Neural progenitor cell (in vitro differentiated cells): ENCODE results near the gene ELOVL4. TPM values are rescaled to one million over a fixed set of nuclear protein-coding genes. Genes with fewer than 3 reads are reported as not detected.

Experiments used
- DNase-seq: peaks from one replicate; pipeline ENCODE4 v3.0.0-alpha.2; 2016; ENCODE audit warnings: low spot score
- H2AFZ ChIP-seq: fragments of 200-600 bp; sonication (generic); replicated peaks from 2 replicates; pipeline ENCODE4 v1.6.1; 2016; ENCODE audit warnings: antibody characterized with exemption
- H3F3A ChIP-seq: fragments of 200-600 bp; sonication (generic); 2 replicates; pipeline ENCODE4 v1.6.1; 2016; ENCODE audit warnings: antibody characterized with exemption, low read depth
- H3K27ac ChIP-seq: fragments of 200-600 bp; sonication (generic); 2 replicates; pipeline ENCODE4 v1.5.1; 2016; ENCODE audit warnings: mild to moderate bottlenecking
- H3K27me3 ChIP-seq: fragments of 200-600 bp; sonication (generic); 2 replicates; pipeline ENCODE4 v1.6.1; 2016; ENCODE audit warnings: mild to moderate bottlenecking, moderate library complexity
- H3K36me3 ChIP-seq: fragments of 200-600 bp; sonication (generic); 2 replicates; pipeline ENCODE4 v1.5.1; 2016
- H3K4me1 ChIP-seq: fragments of 200-600 bp; sonication (generic); 2 replicates; pipeline ENCODE4 v1.6.1; 2016; ENCODE audit warnings: mixed run types
- H3K4me2 ChIP-seq: fragments of 200-600 bp; sonication (generic); 2 replicates; pipeline ENCODE4 v1.6.1; 2016
- H3K4me3 ChIP-seq: fragments of 200-600 bp; sonication (generic); 2 replicates; pipeline ENCODE4 v1.5.1; 2016
- H3K79me2 ChIP-seq: fragments of 200-600 bp; sonication (generic); 2 replicates; pipeline ENCODE4 v1.6.1; 2016; ENCODE audit warnings: low read depth
- H3K9ac ChIP-seq: fragments of 200-600 bp; sonication (generic); 2 replicates; pipeline ENCODE4 v1.6.1; 2016
- H3K9me3 ChIP-seq: fragments of 200-600 bp; sonication (generic); 2 replicates; pipeline ENCODE4 v1.5.1; 2016; ENCODE audit warnings: low read depth
- H4K20me1 ChIP-seq: fragments of 200-600 bp; sonication (generic); 2 replicates; pipeline ENCODE4 v1.6.1; 2016; ENCODE audit warnings: low read depth
- H3K27ac Mint-ChIP-seq: 3 replicates; pipeline ENCODE4 v1.8.0; 2021; ENCODE audit warnings: mixed read lengths
- H3K27me3 Mint-ChIP-seq: 2 replicates; pipeline ENCODE4 v1.8.0; 2022; ENCODE audit warnings: low read depth, mild to moderate bottlenecking, inconsistent platforms, moderate library complexity, mixed read lengths; ENCODE audit not compliant: insufficient read depth
- H3K36me3 Mint-ChIP-seq: 3 replicates; pipeline ENCODE4 v1.8.0; 2021; ENCODE audit warnings: mixed read lengths
- H3K4me1 Mint-ChIP-seq: 3 replicates; pipeline ENCODE4 v1.8.0; 2021; ENCODE audit warnings: mixed read lengths
- H3K4me3 Mint-ChIP-seq: 3 replicates; pipeline ENCODE4 v1.8.0; 2021; ENCODE audit warnings: mild to moderate bottlenecking, moderate library complexity, mixed read lengths
- H3K9me3 Mint-ChIP-seq: 3 replicates; pipeline ENCODE4 v1.8.0; 2020; ENCODE audit warnings: mixed read lengths
- EZH2 ChIP-seq: fragments of 200-600 bp; sonication (generic); IDR thresholded peaks from 2 replicates; pipeline ENCODE4 v1.6.1; 2017; ENCODE audit warnings: antibody characterized with exemption, mild to moderate bottlenecking, moderate library complexity
- EZH2phosphoT487 ChIP-seq: fragments of 200-600 bp; sonication (generic); IDR thresholded peaks from 2 replicates; pipeline ENCODE4 v1.6.1; 2017; ENCODE audit warnings: antibody characterized with exemption
- total RNA-seq: library from RNA; depleted of rRNA; stranded (reverse); fragments of >200 nt; gene quantifications from 2 replicates; pipeline ENCODE4 v1.2.3, GENCODE V29; 2015; ENCODE audit warnings: low replicate concordance
- TF ChIP-seq, protein P1 (sequence below): fragments of 200-600 bp; sonication (generic); IDR thresholded peaks from 2 replicates; pipeline ENCODE4 v1.5.1; 2017; ENCODE audit warnings: antibody characterized with exemption, mild to moderate bottlenecking

The ELOVL4 gene
- total RNA-seq, 1 donor from 2014 or later: 17.2 TPM

DNA sequence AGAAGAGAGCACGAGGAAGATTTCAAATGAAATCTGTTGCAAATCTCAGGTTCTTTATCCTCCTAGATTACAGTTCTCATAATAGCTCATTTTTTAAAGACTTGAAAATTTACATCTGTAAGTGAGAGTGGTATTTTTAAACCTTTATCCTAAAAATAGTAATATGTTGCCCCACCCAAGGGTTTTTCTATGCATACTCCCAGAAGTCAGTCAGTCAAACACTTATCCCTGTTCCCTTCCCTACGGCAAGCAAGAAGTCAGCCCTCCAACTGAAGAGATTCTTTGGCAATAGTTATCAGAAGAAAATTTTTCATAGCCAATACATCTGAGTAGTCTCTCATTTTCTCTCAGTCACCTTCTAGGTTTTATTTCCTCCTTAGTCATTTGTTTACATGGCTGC, 24.1 kb downstream of the ELOVL4 start:
- no peak overlapping the region for H3K27ac Mint-ChIP-seq

DNA sequence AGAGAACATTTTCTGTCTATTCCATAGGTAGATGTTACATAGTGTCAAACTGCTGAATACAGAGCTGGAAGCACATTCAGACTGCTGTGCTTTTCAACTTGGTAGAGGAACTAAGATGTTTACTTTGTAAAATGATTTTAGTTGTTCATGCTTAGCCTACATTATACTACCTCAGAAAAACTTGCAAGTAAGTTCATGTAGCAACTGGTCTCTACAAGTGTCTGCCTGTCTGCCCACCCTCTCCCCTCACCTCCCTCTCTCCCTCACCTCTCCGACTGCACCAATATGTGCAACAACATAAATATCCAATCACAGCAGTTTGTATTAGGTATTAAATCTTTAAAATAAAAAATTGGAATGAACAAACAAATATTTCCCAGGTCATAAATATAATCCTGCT, 25.3 kb downstream of the ELOVL4 start:
- no peak overlapping the region for H3K27ac Mint-ChIP-seq
- H3K4me3 Mint-ChIP-seq: no peak overlapping the region
- Histone ChIP-seq H3K79me2 (peaks cover 3% of the 10 kb centered on the region), H4K20me1 (no peaks in the 10 kb centered on the region), H3K9me3 (no peaks in the 10 kb centered on the region), H3K4me2 (no peak overlapping the region), H3K27ac (no peak overlapping the region), H3K27me3 (no peaks in the 10 kb centered on the region), H2AFZ (no peak overlapping the region), H3K4me1 (no peaks in the 10 kb centered on the region), H3K9ac (no peak overlapping the region), H3K4me3 (no peak overlapping the region), H3K36me3 (no peaks in the 10 kb centered on the region), H3F3A (no peaks in the 10 kb centered on the region)
- H3K36me3 Mint-ChIP-seq: peaks cover 7% of the 10 kb centered on the region
- TF ChIP-seq, protein P1, sequence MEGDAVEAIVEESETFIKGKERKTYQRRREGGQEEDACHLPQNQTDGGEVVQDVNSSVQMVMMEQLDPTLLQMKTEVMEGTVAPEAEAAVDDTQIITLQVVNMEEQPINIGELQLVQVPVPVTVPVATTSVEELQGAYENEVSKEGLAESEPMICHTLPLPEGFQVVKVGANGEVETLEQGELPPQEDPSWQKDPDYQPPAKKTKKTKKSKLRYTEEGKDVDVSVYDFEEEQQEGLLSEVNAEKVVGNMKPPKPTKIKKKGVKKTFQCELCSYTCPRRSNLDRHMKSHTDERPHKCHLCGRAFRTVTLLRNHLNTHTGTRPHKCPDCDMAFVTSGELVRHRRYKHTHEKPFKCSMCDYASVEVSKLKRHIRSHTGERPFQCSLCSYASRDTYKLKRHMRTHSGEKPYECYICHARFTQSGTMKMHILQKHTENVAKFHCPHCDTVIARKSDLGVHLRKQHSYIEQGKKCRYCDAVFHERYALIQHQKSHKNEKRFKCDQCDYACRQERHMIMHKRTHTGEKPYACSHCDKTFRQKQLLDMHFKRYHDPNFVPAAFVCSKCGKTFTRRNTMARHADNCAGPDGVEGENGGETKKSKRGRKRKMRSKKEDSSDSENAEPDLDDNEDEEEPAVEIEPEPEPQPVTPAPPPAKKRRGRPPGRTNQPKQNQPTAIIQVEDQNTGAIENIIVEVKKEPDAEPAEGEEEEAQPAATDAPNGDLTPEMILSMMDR: no peak
- no peak for TF ChIP-seq EZH2
- TF ChIP-seq EZH2phosphoT487: no peak
- no peaks in the 10 kb centered on the region for H3K4me1 Mint-ChIP-seq
- H3K27me3 Mint-ChIP-seq: no peaks in the 10 kb centered on the region
- DNase-seq: no peak
- H3K9me3 Mint-ChIP-seq: no peaks in the 10 kb centered on the region

More for the DNA sequence above, 24.1 kb downstream of the ELOVL4 start:
- H3K9ac ChIP-seq: no peak overlapping the region
- Mint-ChIP-seq H3K4me1 (no peaks in the 10 kb centered on the region), H3K27me3 (no peaks in the 10 kb centered on the region), H3K36me3 (peaks cover 4% of the 10 kb centered on the region), H3K4me3 (no peak overlapping the region), H3K9me3 (no peaks in the 10 kb centered on the region)
- H3K27me3 ChIP-seq: no peaks in the 10 kb centered on the region
- no peak overlapping the region for H2AFZ ChIP-seq
- H3K9me3 ChIP-seq: no peaks in the 10 kb centered on the region
- no peak overlapping the region for H3K4me2 ChIP-seq
- H3K4me1 ChIP-seq: no peaks in the 10 kb centered on the region
- H3K79me2 ChIP-seq: peaks cover 3% of the 10 kb centered on the region
- no peak for DNase-seq
- no peaks in the 10 kb centered on the region for H3F3A ChIP-seq
- no peak overlapping the region for H3K4me3 ChIP-seq
- no peaks in the 10 kb centered on the region for H3K36me3 ChIP-seq
- H3K27ac ChIP-seq: no peak overlapping the region
- H4K20me1 ChIP-seq: no peaks in the 10 kb centered on the region
- TF ChIP-seq, protein P1: no peak
- TF ChIP-seq EZH2phosphoT487 (no peak), EZH2 (no peak)

DNA sequence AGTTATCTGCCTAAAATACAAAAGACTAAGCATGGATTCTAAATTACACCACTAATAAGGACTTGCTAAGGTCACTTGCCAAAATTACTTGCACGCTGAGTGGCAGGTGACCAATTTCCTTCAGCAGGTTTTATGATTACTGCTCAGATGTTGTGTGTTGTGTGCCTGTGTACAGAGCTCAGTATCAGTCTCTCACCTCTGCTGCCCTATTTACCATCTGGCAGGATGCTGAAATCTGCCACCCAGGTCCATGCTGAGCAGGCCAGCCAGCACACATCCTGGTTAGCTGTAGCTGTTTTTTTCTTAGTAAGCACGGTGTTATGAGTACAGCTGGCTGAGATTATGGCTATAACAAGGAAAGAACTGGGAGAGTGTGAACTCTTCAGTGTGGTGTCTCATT, 34.0 kb downstream of the ELOVL4 start:
- Histone ChIP-seq H3K4me2 (no peak overlapping the region), H3K9ac (no peak overlapping the region), H3K4me1 (peaks cover 10% of the 10 kb centered on the region), H3K4me3 (no peak overlapping the region), H3K79me2 (no peaks in the 10 kb centered on the region), H3K27me3 (no peaks in the 10 kb centered on the region), H3K36me3 (no peaks in the 10 kb centered on the region), H3F3A (no peaks in the 10 kb centered on the region), H2AFZ (no peak overlapping the region), H3K27ac (no peak overlapping the region), H3K9me3 (no peaks in the 10 kb centered on the region), H4K20me1 (no peaks in the 10 kb centered on the region)
- no peaks in the 10 kb centered on the region for H3K27me3 Mint-ChIP-seq
- peaks cover 7% of the 10 kb centered on the region for H3K36me3 Mint-ChIP-seq
- DNase-seq: no peak
- H3K4me1 Mint-ChIP-seq: peaks cover 7% of the 10 kb centered on the region
- no peak overlapping the region for H3K27ac Mint-ChIP-seq
- TF ChIP-seq, protein P1: no peak
- no peak for TF ChIP-seq EZH2phosphoT487
- H3K4me3 Mint-ChIP-seq: no peak overlapping the region
- H3K9me3 Mint-ChIP-seq: no peaks in the 10 kb centered on the region
